Measurements from ENCODE around the gene CSDE1. TPM values are rescaled to one million over a fixed set of nuclear protein-coding genes. Genes with fewer than 3 reads are reported as not detected.

The CSDE1 gene
- 682 and 1,330 TPM in 2 replicates for total RNA-seq

DNA sequence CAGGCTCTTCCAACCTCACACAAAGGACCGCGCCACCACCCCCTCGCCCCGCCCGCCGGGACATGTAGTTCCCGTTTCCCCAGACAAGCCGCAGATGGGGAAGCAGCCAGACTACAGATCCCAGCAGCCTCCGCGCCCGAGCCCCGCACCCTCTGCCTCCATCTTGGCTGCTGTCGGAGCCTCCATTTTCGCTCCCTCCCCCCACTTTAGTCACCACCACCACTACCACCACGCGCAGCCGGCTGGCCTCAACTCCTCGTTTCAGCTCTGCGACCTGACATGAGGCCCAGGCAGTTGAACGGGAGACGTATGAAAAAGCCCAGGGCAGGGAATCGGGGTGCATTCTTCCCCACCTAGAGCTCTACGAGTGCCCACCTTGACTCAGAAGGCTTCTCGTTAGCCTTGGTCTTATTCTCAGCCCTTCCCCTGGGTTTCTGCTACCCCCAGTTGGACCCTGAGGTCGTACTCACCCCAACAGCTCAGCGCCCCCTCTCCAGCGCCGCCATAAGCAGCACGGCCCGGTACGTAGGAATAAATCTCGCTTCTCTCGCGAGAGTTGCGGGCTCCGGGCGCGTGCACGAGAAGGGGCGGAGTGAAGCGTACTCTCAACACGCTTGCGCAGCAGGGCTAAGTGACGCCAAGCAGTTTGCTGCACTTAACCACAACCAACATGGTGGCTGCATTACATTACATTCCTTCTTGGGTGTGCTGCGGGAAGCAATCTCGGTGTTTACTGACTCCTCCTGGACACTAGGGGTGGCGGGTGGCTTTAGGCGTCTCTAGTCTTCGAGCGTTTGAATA, at the start of gene CSDE1:
Gene CSDE1 (minus strand): TSS at position 530 of the 801 bp plus-strand sequence. CDS start 18,094 bp downstream, outside the sequence.

DNA sequence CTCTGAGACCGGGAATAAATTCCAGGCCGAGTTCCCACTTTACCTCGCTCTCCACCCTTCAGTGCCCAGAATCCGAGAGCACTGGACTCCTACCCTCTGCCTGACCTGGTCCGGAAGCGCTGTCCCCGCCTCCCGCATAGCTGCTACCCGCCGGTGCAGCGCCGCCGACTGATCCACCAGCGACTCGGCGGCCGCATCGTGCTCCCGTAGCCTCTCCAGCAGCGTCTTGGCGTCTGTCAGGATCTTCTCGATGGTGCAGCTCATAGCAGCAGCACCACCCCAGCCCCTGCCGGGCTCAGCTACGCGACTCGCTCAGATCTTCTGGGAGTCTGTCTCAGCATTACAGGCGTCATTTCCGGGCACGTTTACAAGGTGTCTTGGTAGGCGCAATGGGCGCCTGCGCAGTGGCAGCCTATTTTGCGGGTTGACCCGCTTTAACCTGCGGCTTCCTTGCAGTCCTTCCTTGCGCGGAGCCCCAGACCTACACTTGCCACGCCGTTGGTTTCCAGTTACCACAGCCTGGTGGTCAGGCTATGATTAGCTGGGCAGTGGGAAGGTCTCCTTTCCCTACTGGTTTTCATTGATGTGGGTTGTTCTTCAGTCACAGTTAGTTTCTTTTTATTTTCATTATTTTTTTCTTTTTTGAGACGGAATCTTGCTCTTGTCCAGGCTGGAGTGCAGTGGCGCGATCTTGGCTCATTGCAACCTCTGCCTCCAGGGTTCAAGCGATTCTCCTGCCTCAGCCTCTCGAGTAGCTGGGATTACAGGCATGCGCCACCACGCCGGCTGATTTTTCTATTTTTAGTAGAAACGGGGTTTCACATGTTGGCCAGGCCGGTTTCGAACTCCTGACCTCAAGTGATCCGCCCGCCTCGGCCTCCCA, 22.8 kb upstream of the CSDE1 start, which contains the start of gene SIKE1:
Gene SIKE1 (minus strand): TSS at position 342 of the 883 bp plus-strand sequence. CDS start 78 bp downstream, at position 264.

DNA sequence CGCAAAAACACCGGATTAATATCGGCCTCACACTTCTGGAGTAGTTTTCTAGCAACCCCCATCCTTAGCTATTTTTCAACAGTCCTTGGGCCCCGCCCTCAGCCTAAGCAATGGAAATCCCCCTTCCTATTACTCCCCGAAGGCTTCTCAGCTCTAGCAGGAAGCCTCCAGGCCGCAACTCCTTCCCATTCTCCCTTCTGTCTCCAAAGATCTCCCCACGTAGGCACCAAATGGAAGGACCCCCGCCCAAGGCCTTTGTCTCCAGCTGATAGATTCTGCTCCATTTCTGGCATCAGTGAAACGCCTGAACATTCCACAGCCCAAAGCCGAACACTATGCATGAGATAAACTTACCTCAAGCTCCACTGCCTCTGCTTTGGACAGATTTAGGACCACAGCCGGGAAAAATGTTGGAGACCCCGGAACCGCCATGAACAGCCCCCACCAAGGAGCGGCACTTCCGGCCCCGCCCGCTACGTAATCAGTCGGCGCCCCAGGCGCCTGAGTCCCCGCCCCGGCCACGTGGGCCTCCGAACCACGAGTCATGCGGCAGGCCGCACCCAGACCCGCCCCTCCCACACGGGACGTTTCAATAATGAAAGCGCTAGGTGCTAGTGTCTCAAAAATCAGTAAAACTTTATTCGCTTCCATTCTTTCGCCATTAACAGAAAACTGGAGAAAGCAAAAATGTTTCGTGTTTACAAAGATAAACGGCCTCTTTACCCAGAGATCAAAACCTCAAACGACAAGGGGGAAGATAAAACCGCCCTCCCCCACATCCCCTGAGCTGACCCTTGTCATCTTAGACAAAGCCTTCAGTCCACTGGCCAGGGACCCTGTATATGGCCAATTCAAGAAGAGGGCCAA, 41.2 kb downstream of the CSDE1 start, which contains the start of gene NRAS:
Gene NRAS (minus strand): TSS at position 468 of the 867 bp plus-strand sequence. CDS start 611 bp downstream, outside the sequence.

DNA sequence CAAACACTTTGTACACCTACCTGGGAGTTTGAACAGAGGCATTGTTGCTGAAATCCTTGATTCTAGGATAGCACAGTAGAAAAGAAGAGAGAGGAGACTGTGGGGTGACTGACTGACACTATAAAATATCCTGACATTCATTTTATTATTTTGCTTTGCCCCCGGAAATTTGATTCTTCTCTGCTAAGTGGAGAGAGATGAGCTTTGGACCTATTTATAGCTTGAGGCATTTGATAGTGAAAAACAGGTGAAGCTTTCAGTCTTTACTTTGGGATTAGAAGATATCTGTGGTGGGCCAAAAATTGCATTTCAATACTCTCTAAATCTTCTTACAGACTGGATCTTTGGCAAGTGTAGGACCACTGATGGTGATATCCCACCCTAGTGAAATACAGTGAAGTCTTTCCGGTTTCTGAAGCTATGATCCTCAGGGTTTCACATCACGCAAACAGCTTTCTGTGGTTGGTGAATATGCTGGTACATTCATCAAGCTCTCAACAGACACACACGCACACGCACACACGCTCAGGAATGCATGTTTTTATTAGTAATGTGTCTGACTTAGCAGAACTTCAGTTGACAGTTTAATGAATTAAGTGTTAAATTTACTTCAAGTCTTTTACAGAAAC, 62.2 kb downstream of the CSDE1 start, which contains the start of gene AMPD1:
Gene AMPD1 (minus strand): TSS at position 117 of the 629 bp plus-strand sequence. CDS start 75 bp downstream, at position 42.

DNA sequence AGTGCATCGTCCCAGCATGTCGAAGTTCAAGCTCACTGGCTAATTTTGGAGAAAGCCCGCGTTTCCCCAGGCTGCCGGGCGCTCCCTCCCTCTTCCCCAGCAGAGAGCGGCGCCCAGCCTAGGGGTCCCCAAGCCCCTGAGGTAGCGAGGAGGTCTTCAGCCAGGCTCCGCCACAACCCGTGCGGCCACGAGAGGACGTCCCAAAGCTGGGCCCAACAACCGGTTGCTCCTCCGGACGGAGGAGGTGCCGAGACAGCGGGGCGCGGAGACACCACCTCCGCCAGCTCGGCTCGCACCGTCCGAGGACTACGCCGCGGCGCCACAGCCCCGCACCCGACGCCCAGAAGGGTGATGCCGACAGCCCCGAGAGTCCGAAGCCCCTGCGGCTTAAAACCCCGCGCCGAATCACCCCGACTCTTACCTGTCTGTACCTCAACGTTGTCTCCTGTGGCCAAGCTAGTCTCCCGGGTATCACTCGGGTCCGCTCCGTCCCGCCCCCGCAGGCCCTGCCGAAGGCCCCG, 88.2 kb downstream of the CSDE1 start, which contains the start of gene DENND2C:
Gene DENND2C (minus strand): TSS at position 488 of the 521 bp plus-strand sequence. CDS start 44,065 bp downstream, outside the sequence.

Other genes starting within 250 kb of the CSDE1 start
- gene TRIM33, start 246.8 kb downstream of the CSDE1 start, total RNA-seq, result 23.6 and 28.8 TPM in 2 replicates
- gene BCAS2, start 176.4 kb downstream of the CSDE1 start, total RNA-seq, result 62.3 and 62.7 TPM in 2 replicates
- gene DENND2C, start 87.9 kb downstream of the CSDE1 start, total RNA-seq, result 1.5 and 3.7 TPM in 2 replicates
- not detected in 2 replicates for gene AMPD1, start 62.4 kb downstream of the CSDE1 start, total RNA-seq
- 39.2 and 80.5 TPM in 2 replicates for gene NRAS, start 41.2 kb downstream of the CSDE1 start, total RNA-seq
- gene SIKE1, start 22.7 kb upstream of the CSDE1 start, total RNA-seq, result 59.6 and 81.5 TPM in 2 replicates
- gene SYCP1, start 96.9 kb upstream of the CSDE1 start, total RNA-seq, result not detected in 2 replicates

All from regular cardiac myocyte (primary cell).